Neural cell (in vitro differentiated cells): ENCODE results near the gene PSMB7. TPM values are rescaled to one million over a fixed set of nuclear protein-coding genes. Genes with fewer than 3 reads are reported as not detected.

Experiments used
- H2AFZ ChIP-seq: fragments of 200-600, 300-800 bp; sonication (generic), shearing (Covaris generic); 2 replicates; pipeline ENCODE4 v1.6.0; 2014; ENCODE audit warnings: low read depth, mild to moderate bottlenecking, antibody characterized with exemption, low read length, moderate library complexity
- H3F3A ChIP-seq: fragments of 200-600 bp; shearing (Covaris generic); 2 replicates; pipeline ENCODE4 v1.6.1; 2016; ENCODE audit warnings: mild to moderate bottlenecking, moderate library complexity, mixed read lengths, antibody characterized with exemption, low read length; ENCODE audit not compliant: insufficient read depth, poor library complexity, severe bottlenecking
- H3K27ac ChIP-seq: fragments of 200-600, 300-800 bp; sonication (generic), shearing (Covaris generic); 2 replicates; pipeline ENCODE4 v1.5.1; 2014; ENCODE audit warnings: mild to moderate bottlenecking, low read length, moderate library complexity
- H3K27me3 ChIP-seq: fragments of 300-800, 200-600 bp; sonication (generic), shearing (Covaris generic); 2 replicates; pipeline ENCODE4 v1.6.0; 2014; ENCODE audit warnings: mild to moderate bottlenecking, low read depth, low read length, moderate library complexity; ENCODE audit not compliant: insufficient read depth
- H3K36me3 ChIP-seq: fragments of 300-800, 200-600 bp; sonication (generic), shearing (Covaris generic); 2 replicates; pipeline ENCODE4 v1.5.1; 2014; ENCODE audit warnings: mild to moderate bottlenecking, antibody characterized with exemption, low read length, moderate library complexity; ENCODE audit not compliant: insufficient read depth
- H3K4me2 ChIP-seq: fragments of 300-800, 200-600 bp; sonication (generic), shearing (Covaris generic); 2 replicates; pipeline ENCODE4 v1.6.0; 2014; ENCODE audit warnings: mild to moderate bottlenecking, low read length
- H3K4me3 ChIP-seq: fragments of 300-800, 200-600 bp; sonication (generic), shearing (Covaris generic); 2 replicates; pipeline ENCODE4 v1.5.1; 2014; ENCODE audit warnings: mild to moderate bottlenecking, low read length, moderate library complexity
- H3K79me2 ChIP-seq: fragments of 200-600 bp; shearing (Covaris generic); replicated peaks from 2 replicates; pipeline ENCODE4 v1.6.0; 2014; ENCODE audit warnings: mild to moderate bottlenecking, low read length, moderate library complexity; ENCODE audit not compliant: insufficient read depth
- H3K9ac ChIP-seq: fragments of 300-800, 200-600 bp; sonication (generic), shearing (Covaris generic); 2 replicates; pipeline ENCODE4 v1.6.1; 2016; ENCODE audit warnings: mild to moderate bottlenecking, low read length, mixed read lengths
- H3K9me2 ChIP-seq: fragments of 200-600 bp; shearing (Covaris generic); 2 replicates; pipeline ENCODE4 v1.6.1; 2016; ENCODE audit warnings: mild to moderate bottlenecking, low read length, mixed read lengths; ENCODE audit not compliant: insufficient read depth
- H3K9me3 ChIP-seq: fragments of 200-600, 300-800 bp; sonication (generic), shearing (Covaris generic); 2 replicates; pipeline ENCODE4 v1.6.1; 2016; ENCODE audit warnings: mild to moderate bottlenecking, mixed run types, low read length, moderate library complexity, mixed read lengths
- H4K20me1 ChIP-seq: fragments of 200-600 bp; shearing (Covaris generic); 2 replicates; pipeline ENCODE4 v1.6.1; 2016; ENCODE audit warnings: mild to moderate bottlenecking, mixed run types; ENCODE audit not compliant: insufficient read depth
- CTCF ChIP-seq: fragments of 450-650 bp; IDR thresholded peaks from 2 replicates; pipeline ENCODE4 v1.5.1; 2014; ENCODE audit warnings: antibody characterized with exemption, mild to moderate bottlenecking, moderate library complexity; ENCODE audit not compliant: poor library complexity, severe bottlenecking
- EP300 ChIP-seq: fragments of 450-650 bp; conservative IDR thresholded peaks from 2 replicates; pipeline ENCODE4 v1.6.1; 2014; ENCODE audit warnings: antibody characterized with exemption, mild to moderate bottlenecking, moderate library complexity; ENCODE audit not compliant: poor library complexity, severe bottlenecking
- EZH2 ChIP-seq: fragments of 200-600, 300-800 bp; shearing (Covaris generic), sonication (generic); IDR thresholded peaks from 2 replicates; pipeline ENCODE4 v1.6.1; 2014; ENCODE audit warnings: antibody characterized with exemption, low read length, borderline replicate concordance, mild to moderate bottlenecking; ENCODE audit not compliant: insufficient read depth, poor library complexity, severe bottlenecking
- MXI1 ChIP-seq: fragments of 450-650 bp; conservative IDR thresholded peaks from 2 replicates; pipeline ENCODE4 v1.6.1; 2014; ENCODE audit warnings: antibody characterized with exemption, mild to moderate bottlenecking; ENCODE audit not compliant: poor library complexity, severe bottlenecking
- POLR2AphosphoS5 ChIP-seq: IDR thresholded peaks from 2 replicates; pipeline ENCODE4 v1.6.1; 2012
- RAD21 ChIP-seq: fragments of 450-650 bp; conservative IDR thresholded peaks from 2 replicates; pipeline ENCODE4 v1.6.1; 2014; ENCODE audit warnings: antibody characterized with exemption, mild to moderate bottlenecking, moderate library complexity
- REST ChIP-seq: IDR thresholded peaks from 2 replicates; pipeline ENCODE4 v1.6.1; 2012; ENCODE audit warnings: borderline replicate concordance
- SMC3 ChIP-seq: fragments of 450-650 bp; conservative IDR thresholded peaks from 2 replicates; pipeline ENCODE4 v1.6.1; 2014; ENCODE audit warnings: antibody characterized with exemption, mild to moderate bottlenecking, moderate library complexity; ENCODE audit not compliant: poor library complexity
- TAF1 ChIP-seq: IDR thresholded peaks from 2 replicates; pipeline ENCODE4 v1.6.1; 2012; ENCODE audit warnings: low read depth
- polyA plus RNA-seq: library from polyadenylated mRNA; depleted of rRNA; stranded (reverse); fragments of >200 nt; gene quantifications from 2 replicates; pipeline ENCODE4 v1.2.3, GENCODE V29; 2014

The PSMB7 gene
- polyA plus RNA-seq, 1 donor from 2014 or later, result 363 TPM

GRCh38 chr9:124409410-124409809 lies 5.8 kb downstream of the PSMB7 start:
- Histone ChIP-seq H3K9me3 (no peaks in the 10 kb centered on the region), H3K27me3 (no peaks in the 10 kb centered on the region), H4K20me1 (no peaks in the 10 kb centered on the region), H2AFZ (no peak overlapping the region), H3K4me2 (no peak overlapping the region), H3K4me3 (no peak overlapping the region), H3K9ac (no peak overlapping the region), H3K36me3 (peaks cover 10% of the 10 kb centered on the region), H3K79me2 (peaks cover 21% of the 10 kb centered on the region), H3F3A (no peaks in the 10 kb centered on the region), H3K27ac (no peak overlapping the region), H3K9me2 (no peaks in the 10 kb centered on the region)
- no peak for TF ChIP-seq TAF1
- TF ChIP-seq SMC3, result no peak

GRCh38 chr9:124403246-124403645 lies 12.0 kb downstream of the PSMB7 start:
- H3K9me3 ChIP-seq, result no peaks in the 10 kb centered on the region
- no peaks in the 10 kb centered on the region for H3K27me3 ChIP-seq
- H2AFZ ChIP-seq, result no peak overlapping the region
- H3K9ac ChIP-seq, result no peak overlapping the region
- TF ChIP-seq REST (no peak), EZH2 (no peak), SMC3 (no peak), POLR2AphosphoS5 (no peak), TAF1 (no peak), MXI1 (no peak)
- no peak overlapping the region for H3K4me2 ChIP-seq
- H3K79me2 ChIP-seq, result peaks cover 2% of the 10 kb centered on the region
- no peaks in the 10 kb centered on the region for H3K36me3 ChIP-seq
- no peaks in the 10 kb centered on the region for H3F3A ChIP-seq
- H3K4me3 ChIP-seq, result no peak overlapping the region
- no peak overlapping the region for H3K27ac ChIP-seq
- no peaks in the 10 kb centered on the region for H3K9me2 ChIP-seq
- no peaks in the 10 kb centered on the region for H4K20me1 ChIP-seq

GRCh38 chr9:124399968-124400940 lies 15.0 kb downstream of the PSMB7 start:
- H4K20me1 ChIP-seq, result no peaks in the 10 kb centered on the region
- TF ChIP-seq RAD21, result no peak
- no peak for TF ChIP-seq EP300
- no peak for TF ChIP-seq CTCF
- no peak for TF ChIP-seq REST
- no peak for TF ChIP-seq EZH2
- TF ChIP-seq POLR2AphosphoS5, result no peak
- no peak for TF ChIP-seq TAF1
- no peak for TF ChIP-seq SMC3
- TF ChIP-seq MXI1, result no peak

More at GRCh38 chr9:124399968-124400940, 15.0 kb downstream of the PSMB7 start:
- no peaks in the 10 kb centered on the region for H3K36me3 ChIP-seq
- H3K27ac ChIP-seq, result no peak overlapping the region
- H3K79me2 ChIP-seq, result peaks cover 6% of the 10 kb centered on the region
- H3K9me2 ChIP-seq, result no peaks in the 10 kb centered on the region
- no peak overlapping the region for H3K4me2 ChIP-seq
- peak overlapping the region; percentile 21 for H3K4me3 ChIP-seq
- H3K27me3 ChIP-seq, result no peaks in the 10 kb centered on the region
- no peaks in the 10 kb centered on the region for H3K9me3 ChIP-seq
- H3K9ac ChIP-seq, result peak overlapping the region; percentile 31
- H2AFZ ChIP-seq, result no peak overlapping the region
- no peaks in the 10 kb centered on the region for H3F3A ChIP-seq
